Astrocyte (in vitro differentiated cells and primary cell): ENCODE measurements around the gene MRGPRG.

Experiments
- EZH2 ChIP-seq: IDR thresholded peaks from 2 replicates; pipeline ENCODE4 v1.6.1; 2012; ENCODE audit warnings: mild to moderate bottlenecking, low read length, inconsistent platforms; ENCODE audit not compliant: insufficient read depth
- TF ChIP-seq, protein P1 (sequence below): IDR thresholded peaks from 2 replicates; pipeline ENCODE4 v1.5.1; 2011; ENCODE audit warnings: low read depth, mild to moderate bottlenecking, inconsistent platforms, low read length, moderate library complexity; ENCODE audit not compliant: insufficient read depth

DNA sequence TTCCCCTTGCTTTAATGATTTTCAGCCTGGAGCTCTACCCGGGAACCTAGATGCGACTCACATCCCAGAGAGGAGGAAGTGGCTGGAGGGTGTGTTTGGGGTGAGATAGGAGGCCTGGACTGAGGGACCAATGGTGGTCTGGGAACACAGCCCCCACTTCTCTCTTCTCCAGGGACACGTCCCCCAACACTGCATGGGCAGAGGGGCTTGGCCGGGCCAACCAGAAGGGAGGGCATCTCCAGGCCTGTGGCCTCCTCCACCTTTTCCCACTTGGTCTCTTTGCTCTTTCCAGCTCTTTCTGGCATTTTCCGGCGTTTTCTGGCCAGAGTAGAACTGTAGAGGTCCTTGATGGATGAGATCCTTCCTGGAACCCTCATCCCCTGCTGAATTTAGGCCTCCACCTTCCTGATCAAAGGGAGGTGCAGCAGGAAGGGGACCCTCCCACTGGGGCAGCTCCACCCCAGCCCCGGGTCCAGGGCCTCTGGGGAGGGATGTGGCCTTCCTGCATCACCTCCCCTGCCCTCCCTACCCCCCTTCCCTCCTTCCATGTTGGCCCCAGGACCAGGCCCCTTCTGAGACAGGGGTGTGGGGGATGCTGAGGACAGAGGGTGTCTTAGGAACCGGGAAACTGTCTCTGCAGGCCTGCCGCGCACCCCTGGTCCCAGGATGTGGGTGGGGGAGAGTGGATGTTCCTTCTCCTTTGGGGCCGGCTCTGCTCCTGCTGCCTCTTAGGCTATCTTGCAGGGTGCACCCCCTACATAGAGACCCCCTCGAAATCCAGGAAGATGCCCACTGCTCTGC is 24.4 kb downstream of the MRGPRG start:
- TF ChIP-seq, protein P1, sequence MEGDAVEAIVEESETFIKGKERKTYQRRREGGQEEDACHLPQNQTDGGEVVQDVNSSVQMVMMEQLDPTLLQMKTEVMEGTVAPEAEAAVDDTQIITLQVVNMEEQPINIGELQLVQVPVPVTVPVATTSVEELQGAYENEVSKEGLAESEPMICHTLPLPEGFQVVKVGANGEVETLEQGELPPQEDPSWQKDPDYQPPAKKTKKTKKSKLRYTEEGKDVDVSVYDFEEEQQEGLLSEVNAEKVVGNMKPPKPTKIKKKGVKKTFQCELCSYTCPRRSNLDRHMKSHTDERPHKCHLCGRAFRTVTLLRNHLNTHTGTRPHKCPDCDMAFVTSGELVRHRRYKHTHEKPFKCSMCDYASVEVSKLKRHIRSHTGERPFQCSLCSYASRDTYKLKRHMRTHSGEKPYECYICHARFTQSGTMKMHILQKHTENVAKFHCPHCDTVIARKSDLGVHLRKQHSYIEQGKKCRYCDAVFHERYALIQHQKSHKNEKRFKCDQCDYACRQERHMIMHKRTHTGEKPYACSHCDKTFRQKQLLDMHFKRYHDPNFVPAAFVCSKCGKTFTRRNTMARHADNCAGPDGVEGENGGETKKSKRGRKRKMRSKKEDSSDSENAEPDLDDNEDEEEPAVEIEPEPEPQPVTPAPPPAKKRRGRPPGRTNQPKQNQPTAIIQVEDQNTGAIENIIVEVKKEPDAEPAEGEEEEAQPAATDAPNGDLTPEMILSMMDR: no peak
- no peak for TF ChIP-seq EZH2
